Effector memory CD4-positive, alpha-beta T cell (primary cell): Measurements from ENCODE around the gene PRAF2.
A peak's percentile ranks its signal among the peaks of the same experiment; 100 is the strongest.

Experiments used
- DNase-seq, 3 donors: peaks; one replicate each; pipeline ENCODE4 v3.0.0-alpha.2; 2020
- H3K27ac ChIP-seq: 2 replicates; pipeline ENCODE4 v1.7.0; 2013; ENCODE audit warnings: mild to moderate bottlenecking, low read length, moderate library complexity; ENCODE audit not compliant: insufficient read depth, poor library complexity, severe bottlenecking
- H3K27me3 ChIP-seq: replicated peaks from 2 replicates; pipeline ENCODE4 v1.7.0; 2013; ENCODE audit warnings: mild to moderate bottlenecking, low read length; ENCODE audit not compliant: insufficient read depth, control insufficient read depth, poor library complexity, severe bottlenecking
- H3K36me3 ChIP-seq: 2 replicates; pipeline ENCODE4 v1.7.0; 2013; ENCODE audit warnings: mild to moderate bottlenecking, low read length, moderate library complexity; ENCODE audit not compliant: control insufficient read depth, insufficient read depth
- H3K4me1 ChIP-seq: 2 replicates; pipeline ENCODE4 v1.7.0; 2013; ENCODE audit warnings: low read length, mild to moderate bottlenecking; ENCODE audit not compliant: control insufficient read depth, insufficient read depth, poor library complexity, severe bottlenecking
- H3K4me3 ChIP-seq: 2 replicates; pipeline ENCODE4 v1.7.0; 2013; ENCODE audit warnings: low read length, low read depth, mild to moderate bottlenecking; ENCODE audit not compliant: insufficient read depth, poor library complexity, severe bottlenecking
- H3K9me3 ChIP-seq: 2 replicates; pipeline ENCODE4 v1.7.0; 2013; ENCODE audit warnings: mild to moderate bottlenecking, low read length, moderate library complexity; ENCODE audit not compliant: control insufficient read depth
- total RNA-seq, 3 donors: gene quantifications; one replicate each; lab custom pipeline; 2026; lab: John Stamatoyannopoulos, UW

PRAF2 gene
- total RNA-seq: 1.2 to 3.1 (median 1.9) reads per million in 3 donors

DNA sequence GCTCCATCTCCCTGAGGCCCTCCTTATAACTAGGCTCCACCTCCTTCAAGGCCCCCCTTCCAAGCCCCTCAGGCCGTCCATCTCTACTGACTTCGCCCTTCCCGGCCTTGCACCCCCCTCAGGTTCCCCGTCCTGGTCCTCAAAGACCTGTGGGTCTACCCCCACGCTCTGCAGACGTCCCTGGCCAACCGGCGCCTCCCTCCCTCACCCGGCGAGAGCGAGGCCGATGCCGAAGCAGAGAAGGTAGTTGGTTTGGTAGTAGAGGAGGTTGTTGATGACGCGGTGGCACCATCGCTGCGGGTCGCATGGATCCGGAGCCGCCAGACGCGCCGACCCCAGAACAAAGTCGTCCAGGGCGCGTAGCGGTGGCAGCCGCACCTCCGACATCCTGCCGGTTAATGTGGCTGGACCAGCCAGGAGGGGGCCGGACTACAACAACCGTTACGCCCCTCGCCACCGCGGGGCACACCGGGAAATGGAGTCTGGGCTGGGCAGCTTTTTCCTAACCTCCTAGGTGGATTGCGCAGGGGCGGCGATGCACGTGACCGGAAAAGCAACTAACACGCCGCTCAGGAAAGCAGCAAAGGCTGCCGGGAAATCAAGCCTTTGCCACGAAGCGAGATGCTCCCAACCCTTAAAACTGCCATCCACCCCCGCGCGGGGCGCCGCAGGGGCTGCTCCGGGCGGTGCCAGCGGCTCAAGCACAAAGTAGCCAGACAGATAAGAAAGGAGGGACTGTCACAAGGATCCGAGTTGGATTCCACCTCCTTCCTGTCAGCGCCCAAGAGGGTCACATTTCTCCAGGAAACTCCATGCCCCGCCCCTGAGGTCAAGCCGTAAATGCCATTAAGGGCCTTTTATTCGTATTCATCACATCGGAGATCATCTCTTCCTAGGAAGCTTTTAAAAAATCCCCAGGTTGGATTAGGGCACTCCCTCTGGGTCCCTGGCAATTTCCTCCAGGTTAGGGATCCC is at the start of gene PRAF2:
Gene PRAF2 (minus strand): TSS at position 402 of the 975 bp plus-strand sequence. CDS start 15 bp downstream, at position 387.
- H3K4me1 ChIP-seq: peaks cover 9% of the 10 kb centered on the region
- H3K9me3 ChIP-seq: no peaks in the 10 kb centered on the region
- peak within 1 kb of the TSS; percentile 70 for H3K27ac ChIP-seq
- no peaks in the 10 kb centered on the region for H3K27me3 ChIP-seq
- H3K36me3 ChIP-seq: no peaks in the 10 kb centered on the region
- DNase-seq: peak; percentile 82 to 86 (median 85)
- peak within 1 kb of the TSS; percentile 38 for H3K4me3 ChIP-seq

GRCh38 chrX:49122499-49122898 is 48.7 kb upstream of the PRAF2 start:
- no peaks in the 10 kb centered on the region for H3K9me3 ChIP-seq
- H3K27me3 ChIP-seq: no peaks in the 10 kb centered on the region
- peaks cover 10% of the 10 kb centered on the region for H3K4me1 ChIP-seq
- peak overlapping the region; percentile 88 for H3K27ac ChIP-seq
- peak overlapping the region; percentile 74 for H3K4me3 ChIP-seq
- DNase-seq: no peak
- no peaks in the 10 kb centered on the region for H3K36me3 ChIP-seq

DNA sequence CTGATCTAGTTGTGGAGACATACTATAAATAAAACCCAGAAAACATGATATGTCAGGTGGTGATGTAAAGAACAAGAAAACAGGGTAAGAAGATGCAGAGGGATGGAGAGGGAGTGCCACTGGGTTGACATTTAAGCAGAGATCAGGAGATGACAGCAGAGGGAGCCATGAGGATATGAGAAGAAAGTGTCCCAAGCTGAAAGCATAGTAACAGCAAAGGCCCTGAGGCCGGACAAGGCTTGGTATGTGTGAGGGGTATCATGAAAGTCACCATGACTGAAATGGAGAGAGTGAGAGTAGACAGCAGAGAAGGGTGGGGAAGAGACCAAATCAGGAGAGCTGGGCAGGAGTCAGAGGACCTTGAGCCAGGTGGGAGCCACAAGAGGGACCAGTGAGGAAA is 46.3 kb upstream of the PRAF2 start:
- Histone ChIP-seq H3K36me3 (no peaks in the 10 kb centered on the region), H3K27me3 (no peaks in the 10 kb centered on the region), H3K4me3 (no peak overlapping the region), H3K27ac (no peak overlapping the region), H3K9me3 (no peaks in the 10 kb centered on the region), H3K4me1 (peaks cover 13% of the 10 kb centered on the region)
- DNase-seq: no peak

DNA sequence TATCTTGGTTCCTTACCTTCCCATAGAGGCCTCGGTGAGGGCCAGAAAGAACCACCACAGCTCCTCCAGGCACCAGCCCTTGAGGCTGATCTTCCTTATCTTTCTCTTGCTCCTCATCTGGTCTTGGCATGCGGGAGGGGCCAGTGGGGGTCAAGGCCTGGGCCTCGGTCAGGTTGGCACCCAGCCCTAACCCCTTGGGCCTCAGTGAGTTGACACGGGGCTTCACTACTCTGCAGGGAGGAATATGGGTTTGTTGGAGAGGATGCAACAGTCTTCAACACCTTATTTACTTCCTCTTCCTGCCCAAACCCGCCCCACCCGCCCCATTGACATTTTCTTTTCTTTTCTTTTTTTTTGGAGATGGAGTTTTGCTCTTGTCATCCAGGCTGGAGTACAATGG is 43.8 kb upstream of the PRAF2 start:
- Histone ChIP-seq H3K9me3 (no peaks in the 10 kb centered on the region), H3K27ac (peak overlapping the region; percentile 7), H3K4me1 (peaks cover 8% of the 10 kb centered on the region), H3K27me3 (no peaks in the 10 kb centered on the region), H3K4me3 (peak overlapping the region; percentile 29), H3K36me3 (peaks cover 9% of the 10 kb centered on the region)
- no peak for DNase-seq

GRCh38 chrX:49116716-49117115 is 42.9 kb upstream of the PRAF2 start:
- Histone ChIP-seq H3K9me3 (no peaks in the 10 kb centered on the region), H3K27ac (no peak overlapping the region), H3K4me3 (no peak overlapping the region), H3K27me3 (no peaks in the 10 kb centered on the region), H3K36me3 (peaks cover 16% of the 10 kb centered on the region), H3K4me1 (peaks cover 4% of the 10 kb centered on the region)
- no peak for DNase-seq

GRCh38 chrX:49116076-49116475 is 42.3 kb upstream of the PRAF2 start:
- H3K27ac ChIP-seq: no peak overlapping the region
- H3K4me3 ChIP-seq: no peak overlapping the region
- peaks cover 4% of the 10 kb centered on the region for H3K4me1 ChIP-seq
- H3K36me3 ChIP-seq: peaks cover 16% of the 10 kb centered on the region
- H3K9me3 ChIP-seq: no peaks in the 10 kb centered on the region
- no peak for DNase-seq
- H3K27me3 ChIP-seq: no peaks in the 10 kb centered on the region

- H3K27me3 ChIP-seq: no peaks in the 10 kb centered on the region
- no peaks in the 10 kb centered on the region for H3K9me3 ChIP-seq
- peaks cover 16% of the 10 kb centered on the region for H3K36me3 ChIP-seq
- H3K27ac ChIP-seq: no peak overlapping the region
- no peaks in the 10 kb centered on the region for H3K4me1 ChIP-seq
- no peak overlapping the region for H3K4me3 ChIP-seq
- DNase-seq: no peak
Measured at GRCh38 chrX:49111791-49112190, 38.0 kb upstream of the PRAF2 start.

DNA sequence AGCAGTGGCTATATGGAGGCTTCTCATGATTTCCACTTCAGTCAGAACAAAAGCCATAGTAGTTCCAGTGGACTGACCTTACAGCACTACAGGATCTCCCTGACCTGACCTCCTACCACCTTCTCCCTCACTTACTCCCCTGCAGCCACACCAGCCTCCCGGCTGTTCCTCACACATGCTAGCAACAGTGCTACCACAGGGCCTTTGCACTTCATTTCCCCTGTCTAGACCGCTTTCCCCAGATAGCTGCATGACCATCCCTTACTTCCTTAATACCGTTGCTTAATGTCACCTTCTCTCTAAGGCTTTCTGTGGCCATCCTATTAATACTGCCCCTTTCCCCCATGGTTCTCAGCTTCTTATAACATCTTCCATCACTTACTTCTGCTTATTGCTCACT is 36.6 kb upstream of the PRAF2 start:
- Histone ChIP-seq H3K4me3 (no peak overlapping the region), H3K4me1 (no peaks in the 10 kb centered on the region), H3K36me3 (peaks cover 16% of the 10 kb centered on the region), H3K27me3 (no peaks in the 10 kb centered on the region), H3K9me3 (no peaks in the 10 kb centered on the region), H3K27ac (no peak overlapping the region)
- DNase-seq: no peak

- Histone ChIP-seq H3K4me1 (no peaks in the 10 kb centered on the region), H3K27ac (no peak overlapping the region), H3K36me3 (peaks cover 16% of the 10 kb centered on the region), H3K9me3 (no peaks in the 10 kb centered on the region), H3K4me3 (no peak overlapping the region), H3K27me3 (no peaks in the 10 kb centered on the region)
- DNase-seq: no peak
Measured at GRCh38 chrX:49108641-49109040, 34.8 kb upstream of the PRAF2 start.

- Histone ChIP-seq H3K36me3 (peaks cover under 1% of the 10 kb centered on the region), H3K27ac (no peak overlapping the region), H3K27me3 (no peaks in the 10 kb centered on the region), H3K9me3 (no peaks in the 10 kb centered on the region), H3K4me1 (no peaks in the 10 kb centered on the region), H3K4me3 (no peak overlapping the region)
- DNase-seq: no peak
Measured at GRCh38 chrX:49106930-49107329, 33.1 kb upstream of the PRAF2 start.
